Liver (tissue), 9 donors: Measurements from ENCODE around the gene SLC16A11. TPM values are rescaled to one million over a fixed set of nuclear protein-coding genes. Genes with fewer than 3 reads are reported as not detected.

Source experiments
- DNase-seq: peaks from one replicate; pipeline ENCODE4 v3.0.0-alpha.2; 2017; ENCODE audit warnings: low spot score
- H3K27ac ChIP-seq, 2 donors: one replicate each; pipeline ENCODE4 v1.7.0; 2013; ENCODE audit warnings: inconsistent platforms in 2 of 2, low read length in 2 of 2, control low read depth in 1 of 2, low read depth in 1 of 2, mild to moderate bottlenecking in 1 of 2
- H3K27me3 ChIP-seq, 4 donors: one replicate each; pipeline versions ENCODE4 v1.6.1 to v1.7.0; 2013; ENCODE audit warnings: low read length in 3 of 4, inconsistent platforms in 1 of 4, mild to moderate bottlenecking in 1 of 4, moderate library complexity in 1 of 4; ENCODE audit not compliant: control insufficient read depth in 4 of 4, insufficient read depth in 4 of 4
- H3K36me3 ChIP-seq, 4 donors: one replicate each; pipeline versions ENCODE4 v1.6.1 to v1.7.0; 2013; ENCODE audit warnings: low read length in 3 of 4, mild to moderate bottlenecking in 3 of 4, low read depth in 1 of 4, moderate library complexity in 1 of 4; ENCODE audit not compliant: control insufficient read depth in 4 of 4, insufficient read depth in 3 of 4
- H3K4me1 ChIP-seq, 4 donors: one replicate each; pipeline versions ENCODE4 v1.6.1 to v1.7.0; 2013; ENCODE audit warnings: low read length in 3 of 4, mild to moderate bottlenecking in 3 of 4, moderate library complexity in 1 of 4; ENCODE audit not compliant: control insufficient read depth in 4 of 4, insufficient read depth in 4 of 4
- H3K4me3 ChIP-seq, 3 donors: one replicate each; pipeline versions ENCODE4 v1.6.1 to v1.7.0; 2013; ENCODE audit warnings: low read length in 3 of 3, control low read depth in 1 of 3, low read depth in 1 of 3, mild to moderate bottlenecking in 1 of 3
- H3K9ac ChIP-seq, 2 donors: one replicate each; pipeline ENCODE4 v1.7.0; 2013; ENCODE audit warnings: low read length in 2 of 2, mild to moderate bottlenecking in 2 of 2, moderate library complexity in 2 of 2, control low read depth in 1 of 2, low read depth in 1 of 2
- H3K9me3 ChIP-seq, 4 donors: one replicate each; pipeline versions ENCODE4 v1.6.1 to v1.7.0; 2013; ENCODE audit warnings: low read length in 3 of 4; ENCODE audit not compliant: control insufficient read depth in 4 of 4
- FOXA1 ChIP-seq: IDR thresholded peaks from 2 replicates; pipeline ENCODE4 v1.6.1; 2016; ENCODE audit warnings: antibody characterized with exemption
- FOXA2 ChIP-seq: IDR thresholded peaks from 2 replicates; pipeline ENCODE4 v1.6.1; 2016; ENCODE audit warnings: antibody characterized with exemption
- GABPA ChIP-seq, 2 donors: IDR thresholded peaks in 1 of 2; conservative IDR thresholded peaks in 1 of 2; 2 replicates each; pipeline ENCODE4 v1.6.1; 2016; ENCODE audit warnings: antibody characterized with exemption in 2 of 2, mild to moderate bottlenecking in 1 of 2, moderate library complexity in 1 of 2
- HNF4A ChIP-seq, 2 donors: conservative IDR thresholded peaks; 2 replicates each; pipeline ENCODE4 v1.6.1; 2016; ENCODE audit warnings: antibody characterized with exemption in 2 of 2, mild to moderate bottlenecking in 2 of 2
- HNF4G ChIP-seq: IDR thresholded peaks from 2 replicates; pipeline ENCODE4 v1.6.1; 2016; ENCODE audit warnings: antibody characterized with exemption
- RXRA ChIP-seq, 2 donors: IDR thresholded peaks; 2 replicates each; pipeline ENCODE4 v1.6.1; 2017 to 2018; ENCODE audit warnings: antibody characterized with exemption in 2 of 2, mild to moderate bottlenecking in 1 of 2
- SP1 ChIP-seq: IDR thresholded peaks from 2 replicates; pipeline ENCODE4 v1.6.1; 2018; ENCODE audit warnings: antibody characterized with exemption, mild to moderate bottlenecking
- TAF1 ChIP-seq: conservative IDR thresholded peaks from 2 replicates; pipeline ENCODE4 v1.6.1; 2016; ENCODE audit warnings: antibody characterized with exemption, mild to moderate bottlenecking
- YY1 ChIP-seq: IDR thresholded peaks from 2 replicates; pipeline ENCODE4 v1.6.1; 2016; ENCODE audit warnings: antibody characterized with exemption, mild to moderate bottlenecking
- WGBS: extraction: QIAGEN DNeasy Blood & Tissue Kit; methylation state at CpG from one replicate; pipeline ENCODE4 v1.1.7; 2013; 5-methylcytosine and 5-hydroxymethylcytosine counted together
- polyA plus RNA-seq, 2 donors: library from polyadenylated mRNA; stranded (reverse) in 1 of 2; unstranded in 1 of 2; fragments of 200-250 nt in 1 of 2; fragments of >200 nt in 1 of 2; fragmentation: Nextera tagmentation in 1 of 2; extraction: Ambion mirVana in 1 of 2; gene quantifications; one replicate each; pipeline versions ENCODE4 v1.2.1 to v1.2.3, GENCODE V29; 2013 to 2015
- total RNA-seq, 2 donors: library from RNA; depleted of rRNA; stranded (reverse); fragments of >200 nt; gene quantifications; one replicate each; pipeline ENCODE4 v1.2.3, GENCODE V29; 2014
- TF ChIP-seq, protein P1 (sequence below): fragments of 150-350 bp; IDR thresholded peaks from 2 replicates; pipeline ENCODE4 v1.5.1; 2017; ENCODE audit warnings: improper control_type of control experiment, low read depth, low read length; ENCODE audit not compliant: missing input control
- TF ChIP-seq, protein P2 (sequence below): IDR thresholded peaks from 2 replicates; pipeline ENCODE4 v1.6.1; 2016; ENCODE audit warnings: antibody characterized with exemption
- TF ChIP-seq, protein P3 (sequence below): IDR thresholded peaks from 2 replicates; pipeline ENCODE4 v1.6.1; 2016; ENCODE audit warnings: antibody characterized with exemption
- TF ChIP-seq, protein P4 (sequence below): IDR thresholded peaks from 2 replicates; pipeline ENCODE4 v1.6.1; 2016; ENCODE audit warnings: antibody characterized with exemption
- TF ChIP-seq, protein P5 (sequence below): IDR thresholded peaks from 2 replicates; pipeline ENCODE4 v1.6.1; 2016; ENCODE audit warnings: antibody characterized with exemption, mild to moderate bottlenecking
- donor health status: healthy.
- donor health status: healthy.
- donor health status: healthy.
- donor health status: healthy.
- donor health status: healthy.

SLC16A11 gene
- total and polyA plus RNA-seq, 4 donors = 1.7 to 8.2 (median 3.1) TPM

DNA sequence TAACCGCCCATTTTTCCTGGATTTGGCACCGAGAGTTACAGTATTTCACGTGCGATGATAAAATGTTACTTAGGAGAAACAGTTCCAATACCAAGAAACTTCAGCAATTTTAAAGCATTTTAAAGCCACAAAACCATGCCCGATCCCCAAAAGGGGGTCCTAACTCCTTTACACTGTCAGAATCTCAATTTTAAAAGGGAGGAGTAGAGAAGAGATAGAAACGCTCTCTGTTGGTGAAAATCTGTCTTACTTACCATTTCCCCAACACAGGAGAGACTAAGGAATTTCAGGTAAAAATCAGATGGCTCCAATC lies 32.0 kb downstream of the SLC16A11 start:
- Histone ChIP-seq H3K4me3 (peak overlapping the region; percentile 82 to 96 (median 95)), H3K9me3 (no peaks in the 10 kb centered on the region), H3K27ac (peak overlapping the region; percentile 96 to 99), H3K36me3 (peaks cover 0 to 7% (median 0%) of the 10 kb centered on the region in 4 donors), H3K27me3 (no peaks in the 10 kb centered on the region), H3K4me1 (peaks cover 8 to 39% (median 28%) of the 10 kb centered on the region in 4 donors), H3K9ac (peak overlapping the region; percentile 92 to 99)
- no peak for DNase-seq
- no peak for TF ChIP-seq FOXA2
- no peak for TF ChIP-seq TAF1
- no peak for TF ChIP-seq FOXA1
- TF ChIP-seq, protein P1, sequence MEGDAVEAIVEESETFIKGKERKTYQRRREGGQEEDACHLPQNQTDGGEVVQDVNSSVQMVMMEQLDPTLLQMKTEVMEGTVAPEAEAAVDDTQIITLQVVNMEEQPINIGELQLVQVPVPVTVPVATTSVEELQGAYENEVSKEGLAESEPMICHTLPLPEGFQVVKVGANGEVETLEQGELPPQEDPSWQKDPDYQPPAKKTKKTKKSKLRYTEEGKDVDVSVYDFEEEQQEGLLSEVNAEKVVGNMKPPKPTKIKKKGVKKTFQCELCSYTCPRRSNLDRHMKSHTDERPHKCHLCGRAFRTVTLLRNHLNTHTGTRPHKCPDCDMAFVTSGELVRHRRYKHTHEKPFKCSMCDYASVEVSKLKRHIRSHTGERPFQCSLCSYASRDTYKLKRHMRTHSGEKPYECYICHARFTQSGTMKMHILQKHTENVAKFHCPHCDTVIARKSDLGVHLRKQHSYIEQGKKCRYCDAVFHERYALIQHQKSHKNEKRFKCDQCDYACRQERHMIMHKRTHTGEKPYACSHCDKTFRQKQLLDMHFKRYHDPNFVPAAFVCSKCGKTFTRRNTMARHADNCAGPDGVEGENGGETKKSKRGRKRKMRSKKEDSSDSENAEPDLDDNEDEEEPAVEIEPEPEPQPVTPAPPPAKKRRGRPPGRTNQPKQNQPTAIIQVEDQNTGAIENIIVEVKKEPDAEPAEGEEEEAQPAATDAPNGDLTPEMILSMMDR = no peak
- TF ChIP-seq SP1 = no peak
- TF ChIP-seq YY1 = no peak
- TF ChIP-seq, protein P2, sequence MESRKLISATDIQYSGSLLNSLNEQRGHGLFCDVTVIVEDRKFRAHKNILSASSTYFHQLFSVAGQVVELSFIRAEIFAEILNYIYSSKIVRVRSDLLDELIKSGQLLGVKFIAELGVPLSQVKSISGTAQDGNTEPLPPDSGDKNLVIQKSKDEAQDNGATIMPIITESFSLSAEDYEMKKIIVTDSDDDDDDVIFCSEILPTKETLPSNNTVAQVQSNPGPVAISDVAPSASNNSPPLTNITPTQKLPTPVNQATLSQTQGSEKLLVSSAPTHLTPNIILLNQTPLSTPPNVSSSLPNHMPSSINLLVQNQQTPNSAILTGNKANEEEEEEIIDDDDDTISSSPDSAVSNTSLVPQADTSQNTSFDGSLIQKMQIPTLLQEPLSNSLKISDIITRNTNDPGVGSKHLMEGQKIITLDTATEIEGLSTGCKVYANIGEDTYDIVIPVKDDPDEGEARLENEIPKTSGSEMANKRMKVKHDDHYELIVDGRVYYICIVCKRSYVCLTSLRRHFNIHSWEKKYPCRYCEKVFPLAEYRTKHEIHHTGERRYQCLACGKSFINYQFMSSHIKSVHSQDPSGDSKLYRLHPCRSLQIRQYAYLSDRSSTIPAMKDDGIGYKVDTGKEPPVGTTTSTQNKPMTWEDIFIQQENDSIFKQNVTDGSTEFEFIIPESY = no peak
- TF ChIP-seq, protein P3, sequence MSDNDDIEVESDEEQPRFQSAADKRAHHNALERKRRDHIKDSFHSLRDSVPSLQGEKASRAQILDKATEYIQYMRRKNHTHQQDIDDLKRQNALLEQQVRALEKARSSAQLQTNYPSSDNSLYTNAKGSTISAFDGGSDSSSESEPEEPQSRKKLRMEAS = no peak
- no peak for TF ChIP-seq HNF4G
- TF ChIP-seq, protein P4, sequence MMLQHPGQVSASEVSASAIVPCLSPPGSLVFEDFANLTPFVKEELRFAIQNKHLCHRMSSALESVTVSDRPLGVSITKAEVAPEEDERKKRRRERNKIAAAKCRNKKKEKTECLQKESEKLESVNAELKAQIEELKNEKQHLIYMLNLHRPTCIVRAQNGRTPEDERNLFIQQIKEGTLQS = no peak
- TF ChIP-seq, protein P5, sequence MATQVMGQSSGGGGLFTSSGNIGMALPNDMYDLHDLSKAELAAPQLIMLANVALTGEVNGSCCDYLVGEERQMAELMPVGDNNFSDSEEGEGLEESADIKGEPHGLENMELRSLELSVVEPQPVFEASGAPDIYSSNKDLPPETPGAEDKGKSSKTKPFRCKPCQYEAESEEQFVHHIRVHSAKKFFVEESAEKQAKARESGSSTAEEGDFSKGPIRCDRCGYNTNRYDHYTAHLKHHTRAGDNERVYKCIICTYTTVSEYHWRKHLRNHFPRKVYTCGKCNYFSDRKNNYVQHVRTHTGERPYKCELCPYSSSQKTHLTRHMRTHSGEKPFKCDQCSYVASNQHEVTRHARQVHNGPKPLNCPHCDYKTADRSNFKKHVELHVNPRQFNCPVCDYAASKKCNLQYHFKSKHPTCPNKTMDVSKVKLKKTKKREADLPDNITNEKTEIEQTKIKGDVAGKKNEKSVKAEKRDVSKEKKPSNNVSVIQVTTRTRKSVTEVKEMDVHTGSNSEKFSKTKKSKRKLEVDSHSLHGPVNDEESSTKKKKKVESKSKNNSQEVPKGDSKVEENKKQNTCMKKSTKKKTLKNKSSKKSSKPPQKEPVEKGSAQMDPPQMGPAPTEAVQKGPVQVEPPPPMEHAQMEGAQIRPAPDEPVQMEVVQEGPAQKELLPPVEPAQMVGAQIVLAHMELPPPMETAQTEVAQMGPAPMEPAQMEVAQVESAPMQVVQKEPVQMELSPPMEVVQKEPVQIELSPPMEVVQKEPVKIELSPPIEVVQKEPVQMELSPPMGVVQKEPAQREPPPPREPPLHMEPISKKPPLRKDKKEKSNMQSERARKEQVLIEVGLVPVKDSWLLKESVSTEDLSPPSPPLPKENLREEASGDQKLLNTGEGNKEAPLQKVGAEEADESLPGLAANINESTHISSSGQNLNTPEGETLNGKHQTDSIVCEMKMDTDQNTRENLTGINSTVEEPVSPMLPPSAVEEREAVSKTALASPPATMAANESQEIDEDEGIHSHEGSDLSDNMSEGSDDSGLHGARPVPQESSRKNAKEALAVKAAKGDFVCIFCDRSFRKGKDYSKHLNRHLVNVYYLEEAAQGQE = no peak
- no peak for TF ChIP-seq RXRA (IDR thresholded peaks at IDR 0.05)
- no peak for TF ChIP-seq HNF4A (conservative IDR thresholded peaks at IDR 0.05)
- no peak for TF ChIP-seq GABPA (IDR thresholded peaks at IDR 0.05 in 1 of 2, conservative IDR thresholded peaks at IDR 0.05 in 1 of 2)
- WGBS = 1% methylated on average over 6 of the region's 6 CpGs

DNA sequence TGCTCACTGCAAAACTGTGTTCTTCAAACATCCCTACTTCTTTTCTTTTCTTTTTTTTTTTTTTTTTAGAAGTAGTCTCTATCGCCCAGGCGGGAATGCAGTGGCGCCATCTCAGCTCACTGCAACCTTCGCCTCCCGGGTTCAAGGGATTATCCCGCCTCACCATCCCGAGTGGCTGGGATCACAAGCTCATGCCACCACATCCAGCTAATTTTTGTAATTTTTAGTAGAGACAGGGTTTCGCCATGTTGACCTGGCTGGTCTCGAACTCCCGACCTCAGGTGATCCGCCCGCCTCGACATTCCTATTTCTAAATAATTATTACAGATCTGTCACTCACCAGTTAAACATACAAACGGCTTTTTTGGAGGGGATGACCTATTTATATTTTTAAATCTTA lies 32.5 kb downstream of the SLC16A11 start:
- no peak for DNase-seq
- Histone ChIP-seq H3K27ac (no peak overlapping the region), H3K27me3 (no peaks in the 10 kb centered on the region), H3K4me1 (peaks cover 8 to 37% (median 28%) of the 10 kb centered on the region in 4 donors), H3K9ac (peak overlapping the region; percentile 92 to 99), H3K4me3 (peak overlapping the region; percentile 82 to 96 (median 95)), H3K9me3 (no peaks in the 10 kb centered on the region), H3K36me3 (peaks cover 0 to 7% (median 0%) of the 10 kb centered on the region in 4 donors)
- 34% methylated on average over 14 of the region's 14 CpGs for WGBS
- TF ChIP-seq RXRA (IDR thresholded peaks at IDR 0.05) (no peak), HNF4A (conservative IDR thresholded peaks at IDR 0.05) (peak; percentile 7 to 24)
